ENCODE measurements around the gene PRDM8.

The PRDM8 gene

GRCh38 chr4:80239480-80240150, 42.3 kb downstream of the PRDM8 start:
- no peak for TF ChIP-seq CTCF (IDR thresholded peaks at IDR 0.05)

GRCh38 chr4:80240976-80241375, 43.7 kb downstream of the PRDM8 start:
- TF ChIP-seq CTCF (IDR thresholded peaks at IDR 0.05): no peak

GRCh38 chr4:80243274-80244018, 46.1 kb downstream of the PRDM8 start:
- TF ChIP-seq CTCF (IDR thresholded peaks at IDR 0.05): no peak

GRCh38 chr4:80249144-80249543, 51.8 kb downstream of the PRDM8 start:
- no peak for TF ChIP-seq CTCF (IDR thresholded peaks at IDR 0.05)

GRCh38 chr4:80252427-80252826, 55.1 kb downstream of the PRDM8 start:
- TF ChIP-seq CTCF (IDR thresholded peaks at IDR 0.05): no peak

GRCh38 chr4:80252953-80253352, 55.6 kb downstream of the PRDM8 start:
- no peak for TF ChIP-seq CTCF (IDR thresholded peaks at IDR 0.05)

- TF ChIP-seq CTCF (IDR thresholded peaks at IDR 0.05): no peak
Observed at GRCh38 chr4:80253510-80253909, 56.2 kb downstream of the PRDM8 start.
